BLaER1 (cell line): ENCODE data around the gene KRTAP1-4.

Experiments used
- H3K27ac ChIP-seq: shearing (Covaris generic); formaldehyde crosslinking; 2 replicates; pipeline ENCODE4 v1.8.1; 2022
- H3K27me3 ChIP-seq: shearing (Covaris generic); formaldehyde crosslinking; 2 replicates; pipeline ENCODE4 v1.8.1; 2022
- H3K36me3 ChIP-seq: shearing (Covaris generic); formaldehyde crosslinking; 2 replicates; pipeline ENCODE4 v1.8.1; 2022
- H3K4me1 ChIP-seq: shearing (Covaris generic); formaldehyde crosslinking; 2 replicates; pipeline ENCODE4 v1.8.1; 2022
- H3K4me2 ChIP-seq: shearing (Covaris generic); formaldehyde crosslinking; 2 replicates; pipeline ENCODE4 v1.8.1; 2022
- H3K4me3 ChIP-seq: shearing (Covaris generic); formaldehyde crosslinking; 2 replicates; pipeline ENCODE4 v1.8.1; 2022
- H3K9ac ChIP-seq: shearing (Covaris generic); formaldehyde crosslinking; 2 replicates; pipeline ENCODE4 v1.8.1; 2022
- H3K9me3 ChIP-seq: shearing (Covaris generic); formaldehyde crosslinking; 2 replicates; pipeline ENCODE4 v1.8.1; 2022
- H4K20me1 ChIP-seq: shearing (Covaris generic); formaldehyde crosslinking; 2 replicates; pipeline ENCODE4 v1.8.1; 2022
- Cebpa-rat ChIP-seq: shearing (Covaris generic); IDR thresholded peaks from 2 replicates; pipeline ENCODE4 v1.8.1; 2022

Gene KRTAP1-4

GRCh38 chr17:40993084-40993483 lies 36.9 kb downstream of the KRTAP1-4 start:
- Histone ChIP-seq H3K27ac (no peak overlapping the region), H3K27me3 (no peaks in the 10 kb centered on the region), H3K36me3 (no peaks in the 10 kb centered on the region), H3K4me1 (no peaks in the 10 kb centered on the region), H3K9me3 (no peaks in the 10 kb centered on the region), H3K4me2 (no peak overlapping the region), H4K20me1 (no peaks in the 10 kb centered on the region), H3K9ac (no peak overlapping the region), H3K4me3 (no peak overlapping the region)
- no peak for TF ChIP-seq Cebpa-rat

DNA sequence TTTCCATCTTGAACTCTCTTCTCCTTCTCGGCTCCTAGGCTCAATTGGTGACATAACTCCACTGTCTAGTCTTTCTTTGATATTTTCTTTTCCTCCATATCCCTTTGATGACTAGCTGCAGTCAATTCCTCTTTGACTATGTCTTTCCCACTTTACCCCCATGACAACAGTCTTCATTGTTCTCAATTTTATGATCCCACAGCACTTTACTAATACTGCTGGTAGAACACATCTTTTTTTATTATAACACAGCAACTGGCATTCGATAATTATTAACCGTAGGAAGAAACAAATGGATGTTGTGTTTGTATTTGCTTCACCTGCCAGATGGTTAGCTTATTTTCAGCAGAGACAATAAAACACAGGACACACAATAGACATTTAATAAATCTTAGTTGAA lies 37.3 kb downstream of the KRTAP1-4 start:
- no peak overlapping the region for H3K27ac ChIP-seq
- TF ChIP-seq Cebpa-rat = no peak
- H3K36me3 ChIP-seq = no peaks in the 10 kb centered on the region
- H3K4me1 ChIP-seq = no peaks in the 10 kb centered on the region
- H3K9me3 ChIP-seq = no peaks in the 10 kb centered on the region
- H3K9ac ChIP-seq = no peak overlapping the region
- H3K4me2 ChIP-seq = no peak overlapping the region
- no peak overlapping the region for H3K4me3 ChIP-seq
- H4K20me1 ChIP-seq = no peaks in the 10 kb centered on the region
- H3K27me3 ChIP-seq = no peaks in the 10 kb centered on the region

DNA sequence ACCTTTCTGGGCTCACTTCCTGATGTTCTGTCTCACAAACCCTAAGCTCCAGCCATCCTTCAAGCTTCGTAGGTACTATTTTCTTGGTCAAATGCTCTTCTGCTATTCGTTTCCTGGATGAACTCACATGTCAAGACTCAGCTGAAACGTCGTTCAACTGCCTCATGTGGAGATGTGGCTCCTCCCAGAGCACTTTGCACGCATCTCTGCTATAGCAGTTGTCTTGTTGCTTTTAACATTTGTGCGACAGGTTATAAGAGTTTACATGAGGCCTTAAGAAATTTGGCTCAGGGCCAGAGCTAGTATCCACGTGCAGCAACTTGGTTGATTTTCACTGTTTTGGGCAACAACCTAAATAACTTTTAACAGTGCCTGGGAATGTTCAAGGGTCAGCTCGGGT lies 43.1 kb downstream of the KRTAP1-4 start:
- Histone ChIP-seq H3K9me3 (no peaks in the 10 kb centered on the region), H3K4me1 (no peaks in the 10 kb centered on the region), H3K27ac (no peak overlapping the region), H3K4me2 (no peak overlapping the region), H3K36me3 (no peaks in the 10 kb centered on the region), H3K4me3 (no peak overlapping the region), H3K27me3 (no peaks in the 10 kb centered on the region), H4K20me1 (no peaks in the 10 kb centered on the region), H3K9ac (no peak overlapping the region)
- no peak for TF ChIP-seq Cebpa-rat

DNA sequence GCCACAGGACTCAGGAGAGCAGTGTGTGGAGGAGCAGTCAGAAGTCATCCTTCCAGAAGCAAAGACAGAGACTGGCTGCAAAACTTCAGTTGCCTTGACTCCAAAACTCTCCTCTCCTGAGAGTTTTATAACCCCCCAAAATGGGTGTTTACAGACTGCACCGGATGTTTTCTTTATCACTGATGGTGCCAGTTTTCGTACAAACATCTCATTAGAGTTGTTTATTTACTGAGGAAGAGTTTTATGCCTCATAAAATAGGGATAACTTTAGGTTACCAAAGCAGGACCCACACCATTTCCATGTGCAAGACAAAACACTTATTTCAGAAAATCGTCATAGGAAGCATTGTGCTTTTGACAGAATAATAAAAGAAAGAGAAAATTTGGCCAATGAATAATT lies 45.8 kb downstream of the KRTAP1-4 start, which contains the start of gene KRT40:
Gene KRT40 (minus strand): TSS at position 101 of the 400 bp plus-strand sequence. CDS start 53 bp downstream, at position 48.
- no peaks in the 10 kb centered on the region for H3K4me1 ChIP-seq
- no peaks in the 10 kb centered on the region for H3K9me3 ChIP-seq
- H3K9ac ChIP-seq = no peak within 1 kb of the TSS
- no peaks in the 10 kb centered on the region for H3K27me3 ChIP-seq
- TF ChIP-seq Cebpa-rat = no peak
- H3K4me3 ChIP-seq = no peak within 1 kb of the TSS
- H3K4me2 ChIP-seq = no peak within 1 kb of the TSS
- H4K20me1 ChIP-seq = no peaks in the 10 kb centered on the region
- H3K27ac ChIP-seq = no peak within 1 kb of the TSS
- no peaks in the 10 kb centered on the region for H3K36me3 ChIP-seq

- Histone ChIP-seq H3K27ac (no peak overlapping the region), H3K9ac (no peak overlapping the region), H3K4me2 (no peak overlapping the region), H3K4me3 (no peak overlapping the region), H3K4me1 (no peaks in the 10 kb centered on the region), H4K20me1 (no peaks in the 10 kb centered on the region), H3K36me3 (no peaks in the 10 kb centered on the region), H3K27me3 (no peaks in the 10 kb centered on the region), H3K9me3 (no peaks in the 10 kb centered on the region)
- TF ChIP-seq Cebpa-rat = no peak
Observed at GRCh38 chr17:40981115-40981514, 48.9 kb downstream of the KRTAP1-4 start.

DNA sequence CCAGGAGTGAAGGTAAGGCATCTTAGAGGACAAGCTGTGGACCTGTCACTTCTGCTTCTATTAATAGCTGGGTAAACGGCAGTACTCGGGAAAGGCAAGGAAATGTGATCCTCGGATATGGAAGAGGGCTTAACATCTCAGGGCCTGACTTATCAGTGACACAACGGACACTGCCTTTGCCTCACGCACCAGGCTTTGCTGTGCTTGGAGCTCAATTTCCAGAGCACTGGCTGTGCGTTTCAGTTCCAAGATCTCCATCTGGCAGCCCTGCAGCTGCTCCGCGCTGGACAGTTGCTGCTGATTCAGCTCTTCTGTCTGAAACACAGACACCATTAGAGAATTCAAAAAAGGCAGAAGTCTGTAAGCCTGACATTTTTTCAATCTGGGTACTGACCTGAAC lies 49.4 kb downstream of the KRTAP1-4 start:
- no peak overlapping the region for H3K4me3 ChIP-seq
- H3K4me1 ChIP-seq = no peaks in the 10 kb centered on the region
- no peaks in the 10 kb centered on the region for H4K20me1 ChIP-seq
- H3K4me2 ChIP-seq = no peak overlapping the region
- no peak for TF ChIP-seq Cebpa-rat
- no peak overlapping the region for H3K9ac ChIP-seq
- H3K36me3 ChIP-seq = no peaks in the 10 kb centered on the region
- H3K27ac ChIP-seq = no peak overlapping the region
- no peaks in the 10 kb centered on the region for H3K9me3 ChIP-seq
- H3K27me3 ChIP-seq = no peaks in the 10 kb centered on the region

- Histone ChIP-seq H3K4me2 (no peak overlapping the region), H3K4me3 (no peak overlapping the region), H3K9me3 (no peaks in the 10 kb centered on the region), H3K27ac (no peak overlapping the region), H3K4me1 (no peaks in the 10 kb centered on the region), H4K20me1 (no peaks in the 10 kb centered on the region), H3K36me3 (no peaks in the 10 kb centered on the region), H3K9ac (no peak overlapping the region), H3K27me3 (no peaks in the 10 kb centered on the region)
- TF ChIP-seq Cebpa-rat = no peak
Observed at GRCh38 chr17:40980117-40980516, 49.9 kb downstream of the KRTAP1-4 start.
